Lung (tissue), 12 donors: Measurements from ENCODE around the gene FAM98B. TPM values are rescaled to one million over a fixed set of nuclear protein-coding genes. Genes with fewer than 3 reads are reported as not detected.

Experiments used
- ATAC-seq: fragments of 200-7000 bp; cut with Tn5 transposase; one replicate; pipeline ENCODE4 v1.9.1; 2020; ENCODE audit warnings: moderate number of reproducible peaks; ENCODE audit not compliant: insufficient read depth, low FRiP score
- DNase-seq, 3 donors: peaks; one replicate each; pipeline ENCODE4 v3.0.0-alpha.2; 2013 to 2017
- H3K27ac ChIP-seq, 2 donors: one replicate each; pipeline ENCODE4 v1.5.1; 2013; ENCODE audit warnings: mild to moderate bottlenecking in 2 of 2, moderate library complexity in 2 of 2, control low read depth in 1 of 2, inconsistent platforms in 1 of 2, low read depth in 1 of 2, low read length in 1 of 2
- H3K27me3 ChIP-seq, 3 donors: one replicate each; pipeline ENCODE4 v1.5.1; 2013; ENCODE audit warnings: low read length in 2 of 3; ENCODE audit not compliant: control insufficient read depth in 3 of 3, insufficient read depth in 3 of 3
- H3K36me3 ChIP-seq, 4 donors: one replicate each; pipeline ENCODE4 v1.5.1; 2013; ENCODE audit warnings: low read length in 4 of 4, mild to moderate bottlenecking in 1 of 4, moderate library complexity in 1 of 4; ENCODE audit not compliant: control insufficient read depth in 4 of 4, insufficient read depth in 4 of 4
- H3K4me1 ChIP-seq, 5 donors: one replicate each; pipeline ENCODE4 v1.5.1; 2013; ENCODE audit warnings: low read length in 5 of 5, mild to moderate bottlenecking in 2 of 5, moderate library complexity in 1 of 5; ENCODE audit not compliant: control insufficient read depth in 5 of 5, insufficient read depth in 5 of 5
- H3K4me3 ChIP-seq: one replicate; pipeline ENCODE4 v1.5.1; 2013; ENCODE audit warnings: mild to moderate bottlenecking, control low read depth, moderate library complexity
- H3K9ac ChIP-seq, 2 donors: one replicate each; pipeline ENCODE4 v1.5.1; 2013; ENCODE audit warnings: low read length in 2 of 2, control low read depth in 1 of 2; ENCODE audit not compliant: insufficient read depth in 1 of 2
- H3K9me3 ChIP-seq, 4 donors: one replicate each; pipeline ENCODE4 v1.5.1; 2013; ENCODE audit warnings: low read length in 3 of 4, mild to moderate bottlenecking in 1 of 4, moderate library complexity in 1 of 4; ENCODE audit not compliant: control insufficient read depth in 4 of 4, insufficient read depth in 3 of 4
- CTCF ChIP-seq: IDR thresholded peaks from 2 replicates; pipeline ENCODE4 v1.5.1; 2012; ENCODE audit warnings: mild to moderate bottlenecking; ENCODE audit errors: control extremely low read depth, extremely low read depth
- WGBS, 2 donors: extraction: QIAGEN DNeasy Blood & Tissue Kit; methylation state at CpG; one replicate each; pipeline ENCODE4 v1.1.7; 2013; 5-methylcytosine and 5-hydroxymethylcytosine counted together
- polyA plus RNA-seq, 2 donors: library from polyadenylated mRNA; stranded (reverse); fragments of 200-250 nt; gene quantifications; one replicate each; pipeline ENCODE4 v1.2.1, GENCODE V29; 2013
- total RNA-seq, 2 donors: library from RNA; depleted of rRNA in 1 of 2; stranded (reverse); fragments of >200 nt in 1 of 2; gene quantifications; one replicate each; pipeline ENCODE4 v1.2.1, GENCODE V29; 2014 to 2021
- donor health status: control.
- donor health status: control.
- donor health status: Bipolar disorder and iron deficiency.
- donor health status: healthy.
- donor health status: DM: yes; HTN: yes; CAD: no.

FAM98B gene
- total and polyA plus RNA-seq, 4 donors, result 6.9 to 30.3 (median 9.1) TPM

GRCh38 chr15:38464675-38465074 is 10.7 kb downstream of the FAM98B start:
- no peaks in the 10 kb centered on the region for H3K9me3 ChIP-seq
- no peak overlapping the region for H3K4me3 ChIP-seq
- DNase-seq, result no peak
- H3K27ac ChIP-seq, result no peak overlapping the region
- 72 to 90% methylated on average over 4 of the region's 4 CpGs for WGBS, 2 donors
- no peaks in the 10 kb centered on the region for H3K4me1 ChIP-seq
- no peak for TF ChIP-seq CTCF
- no peak for ATAC-seq
- H3K27me3 ChIP-seq, result no peaks in the 10 kb centered on the region
- H3K36me3 ChIP-seq, result peaks cover 0 to 3% (median 1%) of the 10 kb centered on the region in 4 donors
- no peak overlapping the region for H3K9ac ChIP-seq

DNA sequence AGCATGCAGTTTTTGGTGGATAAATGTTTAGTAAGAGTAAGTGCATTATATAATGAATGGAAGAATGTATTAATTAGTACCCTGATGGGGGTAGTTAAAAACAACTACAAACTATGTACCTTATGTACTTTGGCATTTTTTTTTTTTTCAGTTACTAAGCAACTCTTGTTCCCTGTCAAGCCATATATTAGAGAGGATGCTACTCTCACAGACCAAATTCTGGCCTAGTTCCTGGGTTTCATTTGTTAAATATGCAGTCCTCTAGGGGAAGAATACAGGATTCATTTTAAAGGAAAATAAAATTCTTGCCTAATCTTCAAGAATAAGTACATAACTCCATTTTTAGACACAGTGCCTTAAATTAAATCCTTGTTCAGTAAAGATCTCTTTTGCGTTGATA is 16.9 kb downstream of the FAM98B start:
- Histone ChIP-seq H3K9me3 (no peaks in the 10 kb centered on the region), H3K9ac (no peak overlapping the region), H3K4me1 (no peaks in the 10 kb centered on the region), H3K27ac (no peak overlapping the region), H3K36me3 (peaks cover 3 to 25% (median 12%) of the 10 kb centered on the region in 4 donors), H3K27me3 (no peaks in the 10 kb centered on the region), H3K4me3 (no peak overlapping the region)
- DNase-seq (no peak), ATAC-seq (no peak)
- WGBS, 2 donors, result 84 to 92% methylated on average over 1 of the region's 1 CpG
- TF ChIP-seq CTCF, result no peak

- H3K36me3 ChIP-seq, result peaks cover 3 to 25% (median 15%) of the 10 kb centered on the region in 4 donors
- 84 to 95% methylated on average over 2 of the region's 2 CpGs for whole genome bisulfite sequencing, 2 donors
- TF ChIP-seq CTCF, result no peak
- ATAC-seq, result no peak
- no peaks in the 10 kb centered on the region for H3K9me3 ChIP-seq
- no peak for DNase-seq
- H3K9ac ChIP-seq, result no peak overlapping the region
- no peak overlapping the region for H3K27ac ChIP-seq
- no peaks in the 10 kb centered on the region for H3K4me1 ChIP-seq
- no peaks in the 10 kb centered on the region for H3K27me3 ChIP-seq
- H3K4me3 ChIP-seq, result no peak overlapping the region
Observed at GRCh38 chr15:38471974-38472373, 18.0 kb downstream of the FAM98B start.

- WGBS, 2 donors, result 74 to 81% methylated on average over 4 of the region's 4 CpGs
- H3K4me1 ChIP-seq, result no peaks in the 10 kb centered on the region
- no peaks in the 10 kb centered on the region for H3K27me3 ChIP-seq
- H3K9ac ChIP-seq, result no peak overlapping the region
- H3K36me3 ChIP-seq, result peaks cover 4 to 29% (median 17%) of the 10 kb centered on the region in 4 donors
- TF ChIP-seq CTCF, result peak; percentile 54
- DNase-seq, result peak; percentile 15 to 80 (median 64)
- ATAC-seq, result peak; percentile 72
- no peak overlapping the region for H3K4me3 ChIP-seq
- no peak overlapping the region for H3K27ac ChIP-seq
- no peaks in the 10 kb centered on the region for H3K9me3 ChIP-seq
Observed at GRCh38 chr15:38474155-38474757, 20.3 kb downstream of the FAM98B start.
